Regular cardiac myocyte (primary cell): ENCODE measurements around the gene NPDC1. TPM values are rescaled to one million over a fixed set of nuclear protein-coding genes. Genes with fewer than 3 reads are reported as not detected.

Experiments used
- total RNA-seq: library from RNA; depleted of rRNA; stranded (reverse); fragments of >200 nt; gene quantifications from 2 replicates; pipeline ENCODE4 v1.2.3, GENCODE V29; 2014

NPDC1 gene, protein sequence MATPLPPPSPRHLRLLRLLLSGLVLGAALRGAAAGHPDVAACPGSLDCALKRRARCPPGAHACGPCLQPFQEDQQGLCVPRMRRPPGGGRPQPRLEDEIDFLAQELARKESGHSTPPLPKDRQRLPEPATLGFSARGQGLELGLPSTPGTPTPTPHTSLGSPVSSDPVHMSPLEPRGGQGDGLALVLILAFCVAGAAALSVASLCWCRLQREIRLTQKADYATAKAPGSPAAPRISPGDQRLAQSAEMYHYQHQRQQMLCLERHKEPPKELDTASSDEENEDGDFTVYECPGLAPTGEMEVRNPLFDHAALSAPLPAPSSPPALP
- 14.6 and 20.3 TPM in 2 replicates for total RNA-seq

DNA sequence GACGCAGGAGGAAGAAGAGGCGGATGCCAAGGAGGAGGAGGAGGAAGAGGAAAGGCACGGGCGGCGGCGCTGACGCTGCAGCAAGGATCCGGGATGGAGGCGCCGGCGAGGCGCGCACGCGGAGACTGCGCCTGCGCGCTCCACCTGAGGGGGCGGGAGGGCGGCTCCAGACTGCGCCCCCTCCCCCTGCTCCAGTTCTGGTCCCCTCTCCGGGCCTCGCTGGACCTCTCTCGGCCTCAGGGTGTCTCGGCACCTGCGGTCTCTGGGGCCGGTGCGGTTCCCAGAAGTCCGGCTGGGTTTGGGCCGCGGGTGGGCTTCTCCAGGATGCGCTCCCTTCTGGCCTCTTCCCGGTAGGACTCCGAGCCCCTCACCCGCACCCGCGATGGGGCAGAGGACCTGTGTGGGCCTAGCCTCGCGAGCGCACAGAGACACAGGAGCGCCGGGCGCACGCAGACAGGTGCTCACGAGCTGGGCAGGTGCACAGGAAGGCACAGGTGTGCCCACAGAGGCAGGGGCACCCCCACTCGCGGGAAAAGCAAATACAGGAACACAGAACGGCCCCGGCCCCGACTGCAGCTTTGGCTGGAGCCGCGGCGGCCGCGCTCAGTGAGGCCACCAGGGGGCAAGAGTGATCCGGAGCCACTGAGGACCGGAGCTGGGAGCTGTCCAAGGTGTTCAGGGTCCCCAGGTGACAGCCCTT is at the start of gene NPDC1:
NPDC1 (minus strand) TSS at position 90 of the 700 bp plus-strand sequence. CDS start 188 bp downstream, outside the sequence.

DNA sequence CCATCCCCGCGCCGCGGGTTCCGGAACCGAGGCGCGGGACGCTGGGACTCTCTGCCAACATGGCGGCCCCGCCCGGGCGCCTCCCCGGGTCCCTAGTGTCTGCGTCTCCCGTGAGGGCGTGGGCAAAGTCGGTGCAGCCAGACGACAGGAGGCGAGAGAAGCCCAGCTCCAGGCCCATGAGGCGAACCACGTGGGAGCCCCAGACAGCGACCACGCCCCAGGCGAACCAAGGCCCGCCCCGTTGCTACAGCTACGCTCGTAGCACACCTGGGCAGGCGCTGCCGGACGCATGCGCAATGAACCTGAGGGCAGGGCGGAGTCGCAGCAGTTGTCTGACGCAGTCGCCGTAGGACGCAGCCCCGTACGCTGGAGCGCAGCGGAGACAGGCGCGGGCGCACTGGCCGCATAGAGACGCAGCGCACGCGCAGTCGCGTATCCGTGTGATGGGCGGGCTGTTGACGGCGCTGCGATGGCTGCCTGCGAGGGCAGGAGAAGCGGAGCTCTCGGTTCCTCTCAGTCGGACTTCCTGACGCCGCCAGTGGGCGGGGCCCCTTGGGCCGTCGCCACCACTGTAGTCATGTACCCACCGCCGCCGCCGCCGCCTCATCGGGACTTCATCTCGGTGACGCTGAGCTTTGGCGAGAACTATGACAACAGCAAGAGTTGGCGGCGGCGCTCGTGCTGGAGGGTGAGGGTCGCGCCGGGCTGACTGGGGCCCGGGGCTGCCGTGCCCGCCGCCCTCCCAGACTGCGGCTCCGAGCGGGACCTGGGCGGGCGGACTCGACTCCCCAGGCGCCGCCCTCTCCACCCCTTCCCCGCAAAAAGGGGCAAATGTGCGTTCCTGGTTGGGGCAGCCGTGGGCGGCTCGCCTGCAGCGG is 40.8 kb upstream of the NPDC1 start, which contains the start of gene MAN1B1:
MAN1B1 (plus strand) TSS at position 455 of the 878 bp plus-strand sequence; CDS start at position 470, 15 bp downstream.

DNA sequence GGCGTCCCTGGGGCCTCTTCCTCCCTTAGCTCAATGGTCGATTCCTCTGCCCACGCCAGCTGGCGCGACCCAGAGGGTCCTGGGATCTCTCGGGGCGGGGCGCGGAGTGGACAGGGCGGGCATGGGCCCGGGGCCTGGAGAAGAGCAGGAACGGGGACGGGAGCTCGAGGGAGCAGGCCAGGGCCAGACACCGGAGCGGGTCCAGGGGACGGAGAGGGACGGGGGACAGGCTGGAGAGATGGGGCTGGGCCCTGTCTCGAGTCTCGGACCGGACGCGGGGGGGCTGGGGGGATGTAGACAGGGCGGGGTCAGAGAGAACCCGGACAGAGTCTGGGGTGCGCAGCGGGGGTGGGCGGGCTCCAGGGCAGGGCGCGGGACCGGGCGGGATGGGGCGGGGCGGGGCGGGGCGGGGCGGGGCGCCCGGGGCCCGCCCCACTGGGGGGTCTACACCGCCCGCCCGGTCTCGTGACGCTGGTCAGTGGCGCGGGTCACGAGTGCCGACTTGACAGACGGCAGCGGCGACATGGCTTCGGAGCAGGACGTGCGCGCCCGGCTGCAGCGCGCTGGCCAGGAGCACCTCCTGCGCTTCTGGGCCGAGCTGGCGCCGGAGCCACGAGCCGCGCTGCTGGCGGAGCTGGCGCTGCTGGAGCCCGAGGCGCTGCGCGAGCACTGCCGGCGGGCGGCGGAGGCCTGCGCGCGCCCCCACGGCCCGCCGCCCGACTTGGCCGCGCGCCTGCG is 31.2 kb upstream of the NPDC1 start, which contains the start of gene UAP1L1:
UAP1L1 (plus strand) TSS at position 508 of the 738 bp plus-strand sequence; CDS start at position 524, 16 bp downstream.

DNA sequence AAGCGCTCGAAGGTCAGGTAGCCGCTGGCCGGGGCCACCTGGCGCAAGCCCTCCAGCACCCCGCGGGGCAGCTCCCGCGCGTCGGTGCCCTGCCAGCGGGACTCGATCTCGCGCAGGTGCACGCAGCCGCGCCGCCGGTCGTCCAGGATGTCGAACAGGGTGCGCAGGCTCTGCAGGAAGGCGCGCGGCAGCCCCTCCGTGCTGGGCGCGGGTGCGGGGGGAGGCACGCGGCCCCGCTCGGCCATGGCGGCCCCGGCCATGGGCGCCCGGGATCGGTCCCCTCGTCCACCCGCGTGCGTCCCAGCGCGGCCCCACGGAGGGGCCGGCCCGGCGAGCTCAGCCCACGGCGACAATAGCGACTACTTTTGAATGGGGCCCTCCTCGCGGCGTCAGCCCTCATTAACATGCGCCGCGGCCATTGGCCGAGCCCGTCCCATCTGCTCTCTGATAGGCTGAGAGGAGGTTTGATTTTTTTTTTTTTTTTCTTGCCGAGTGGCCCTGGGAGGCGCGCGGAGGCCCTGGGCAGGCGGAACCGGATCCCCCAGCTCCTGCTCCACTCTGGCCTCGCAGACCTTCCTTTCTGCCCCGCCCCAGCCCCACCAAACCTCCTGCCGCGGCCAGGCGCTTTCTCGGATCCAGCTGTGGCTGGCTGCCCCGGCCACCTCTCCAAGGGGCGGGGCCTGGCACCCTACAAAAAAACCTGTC is 24.4 kb upstream of the NPDC1 start, which contains the start of gene SAPCD2:
SAPCD2 (minus strand) TSS at position 357 of the 705 bp plus-strand sequence; CDS start at position 260, 97 bp downstream.

DNA sequence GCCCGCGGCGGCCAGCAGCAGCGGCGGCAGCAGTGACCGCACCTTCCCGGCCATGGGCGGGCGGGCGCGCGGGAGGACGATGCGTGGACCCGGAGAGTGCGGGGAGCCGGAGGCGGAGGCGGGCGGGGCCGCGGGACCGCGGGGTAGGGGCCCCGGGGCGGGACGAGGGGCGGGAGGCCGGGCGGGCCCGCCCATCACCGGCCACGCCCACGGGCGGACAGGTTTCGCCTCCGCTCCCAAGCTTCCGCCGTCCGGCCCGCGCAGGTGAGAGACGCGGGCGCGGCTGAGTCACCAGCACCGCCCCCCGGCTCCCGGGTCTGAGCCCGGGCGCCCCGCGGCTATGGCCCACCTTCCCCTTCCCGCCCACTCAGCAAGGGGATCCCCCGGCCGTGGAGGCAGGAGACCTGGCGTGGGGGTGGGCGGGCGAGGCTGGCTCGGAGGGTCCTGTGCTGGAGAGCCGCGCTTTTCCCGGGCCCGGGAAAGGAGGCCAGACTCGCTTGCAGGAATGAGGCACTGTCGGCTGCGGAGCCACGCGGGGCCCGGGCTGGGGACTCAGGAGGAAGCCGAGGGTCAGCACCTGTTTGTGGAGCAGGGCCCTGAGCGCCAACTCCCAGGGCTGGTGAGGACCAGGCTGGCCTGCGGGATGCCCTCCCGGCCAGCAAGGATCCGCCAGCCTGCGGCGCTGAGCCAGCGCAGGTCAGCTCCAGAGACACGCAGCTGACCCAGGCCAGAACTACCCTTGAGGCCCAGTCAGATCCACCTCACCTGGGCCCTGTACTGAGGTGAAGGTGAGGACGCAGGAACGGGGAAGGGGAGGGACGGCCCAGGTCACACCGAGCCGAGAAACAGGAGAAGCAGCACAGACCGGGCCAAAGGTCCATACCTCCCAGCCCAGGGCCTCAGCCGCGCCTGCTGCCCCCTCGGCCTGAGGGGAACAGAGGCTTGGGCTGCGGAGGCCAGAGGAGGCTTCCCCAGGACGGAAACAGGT is 8.3 kb upstream of the NPDC1 start, which contains the start of gene ENTPD2:
ENTPD2 (minus strand) TSS at position 118 of the 988 bp plus-strand sequence; CDS start at position 54, 64 bp downstream.

DNA sequence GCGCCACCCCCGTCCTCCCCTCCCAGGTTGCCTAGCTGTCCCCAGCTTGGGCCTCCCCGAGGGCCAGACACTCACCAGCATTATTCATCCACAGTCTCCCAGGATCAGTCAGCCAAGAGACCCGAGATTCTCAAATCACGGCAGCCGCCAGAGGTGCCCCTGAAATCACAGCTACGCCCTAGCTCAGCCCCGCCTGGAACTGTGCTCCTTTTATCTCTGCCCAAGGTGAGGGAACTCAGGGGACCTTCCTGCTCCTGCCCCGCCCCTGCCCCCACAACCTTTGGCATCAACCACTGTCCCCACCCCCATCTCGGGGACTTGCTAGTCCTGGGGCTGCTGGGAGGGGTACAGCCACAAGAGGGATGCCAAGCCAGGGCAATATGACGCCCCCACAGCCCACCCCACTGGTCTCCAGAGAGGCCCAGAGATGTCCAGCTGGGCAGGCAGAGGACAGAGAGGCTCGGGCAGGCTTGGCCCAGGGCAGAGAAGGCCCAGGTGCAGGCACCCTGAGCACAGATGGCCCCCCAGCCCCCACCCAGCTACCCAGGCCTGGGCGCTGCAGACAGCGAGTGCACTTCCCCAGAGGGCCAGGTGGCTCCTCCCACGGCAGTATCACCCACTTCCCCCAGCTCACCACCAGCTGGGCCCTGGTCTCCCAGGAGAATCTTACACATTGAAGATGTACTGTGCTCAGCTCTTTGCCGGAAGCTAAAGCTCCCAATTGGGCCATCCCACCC is 13.9 kb downstream of the NPDC1 start, which contains the start of gene FUT7:
FUT7 (minus strand) TSS at position 185 of the 737 bp plus-strand sequence; CDS start at position 88, 97 bp downstream.

DNA sequence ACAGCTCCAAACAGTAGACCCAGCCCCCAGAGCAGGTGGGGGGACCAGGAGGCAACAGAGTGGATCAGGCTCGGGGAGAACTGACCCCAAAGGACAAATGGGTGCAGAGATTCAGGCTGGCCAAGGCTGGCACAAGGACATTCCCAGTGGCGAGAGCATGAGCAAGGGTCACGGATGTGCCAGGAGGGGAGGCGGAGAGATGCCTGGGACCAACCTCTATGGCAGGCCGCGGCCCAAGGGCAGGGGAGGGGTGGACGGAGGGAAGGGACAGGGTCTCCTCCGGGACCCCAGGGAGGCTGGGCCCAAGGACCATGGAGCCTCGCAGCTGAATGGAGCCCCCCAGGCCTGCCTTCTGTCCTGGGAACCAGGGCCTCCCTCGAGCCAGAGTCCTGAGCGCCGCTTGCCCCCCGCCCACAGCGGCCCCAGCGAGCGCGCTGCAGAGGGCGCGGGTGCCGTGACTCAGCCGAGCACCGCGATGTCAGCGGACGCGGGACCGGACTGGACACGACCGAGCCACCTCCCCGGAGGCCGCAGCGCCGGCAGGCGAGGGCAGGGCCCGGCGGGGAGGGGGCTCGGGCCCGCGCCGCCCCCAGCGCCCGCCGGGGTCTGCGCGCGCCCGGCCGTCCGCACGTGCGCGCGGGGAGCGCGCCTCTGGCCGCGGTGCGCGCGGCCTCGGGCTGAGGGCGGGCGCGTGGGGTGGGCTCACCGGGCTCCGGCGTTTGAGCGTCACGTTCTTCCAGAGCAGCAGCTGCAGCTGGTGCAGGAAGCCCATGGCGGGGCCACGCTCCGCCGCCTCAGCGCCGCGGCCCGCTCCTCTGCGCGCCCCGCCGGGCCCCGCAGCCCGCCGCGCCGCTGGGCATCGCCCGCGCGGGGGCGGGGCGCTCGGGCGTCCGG is 18.4 kb downstream of the NPDC1 start, which contains the start of gene ABCA2:
ABCA2 (minus strand) TSS at position 869 of the 894 bp plus-strand sequence; CDS start at position 772, 97 bp downstream.

DNA sequence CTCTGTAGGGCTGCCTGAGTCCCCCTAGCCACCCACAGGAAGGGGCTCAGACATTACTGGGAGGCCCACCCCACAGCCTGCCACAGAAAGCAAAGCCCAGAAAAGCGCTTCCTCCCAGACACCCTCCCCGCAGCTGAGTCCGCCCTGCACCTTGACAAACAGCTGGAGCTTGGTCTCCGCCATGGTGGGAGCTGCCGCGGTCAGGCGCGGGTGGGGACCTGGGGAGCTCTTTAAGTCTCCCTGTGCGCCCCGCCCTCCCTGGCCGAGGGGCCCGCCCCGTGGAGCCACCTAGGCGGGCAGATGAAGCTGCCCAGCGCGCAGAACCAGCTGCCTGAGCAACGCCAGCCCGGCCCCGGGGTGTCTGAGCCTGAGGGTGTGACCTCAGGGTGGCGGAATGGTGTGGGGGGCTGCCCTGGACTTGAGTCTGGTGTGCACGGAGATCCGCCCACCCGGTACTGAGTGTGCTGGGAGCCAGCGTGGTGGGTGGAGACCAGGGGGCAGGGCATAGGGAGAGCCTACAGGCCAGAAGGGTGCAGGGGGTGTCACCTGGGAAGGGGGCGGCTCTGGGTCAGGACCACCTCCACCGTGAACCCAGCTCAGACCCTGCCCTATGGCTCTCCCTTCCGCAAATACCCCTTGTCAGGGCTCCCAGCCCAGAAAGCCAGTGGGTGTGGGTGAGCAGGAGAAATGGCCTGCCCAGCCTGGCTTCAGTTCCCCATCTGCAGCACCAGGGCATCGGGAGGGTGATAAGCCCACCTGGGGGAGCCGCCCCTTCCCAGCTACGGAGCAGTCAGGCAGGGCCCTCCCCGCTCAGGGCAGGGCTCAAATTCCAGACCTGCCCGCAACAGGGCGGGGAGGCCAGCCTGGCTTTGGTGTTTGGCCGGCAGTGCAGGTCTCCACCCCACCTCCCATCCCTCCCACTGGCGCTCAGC is 49.4 kb downstream of the NPDC1 start, which contains the start of gene CLIC3:
CLIC3 (minus strand) TSS at position 208 of the 932 bp plus-strand sequence; CDS start at position 183, 25 bp downstream.

DNA sequence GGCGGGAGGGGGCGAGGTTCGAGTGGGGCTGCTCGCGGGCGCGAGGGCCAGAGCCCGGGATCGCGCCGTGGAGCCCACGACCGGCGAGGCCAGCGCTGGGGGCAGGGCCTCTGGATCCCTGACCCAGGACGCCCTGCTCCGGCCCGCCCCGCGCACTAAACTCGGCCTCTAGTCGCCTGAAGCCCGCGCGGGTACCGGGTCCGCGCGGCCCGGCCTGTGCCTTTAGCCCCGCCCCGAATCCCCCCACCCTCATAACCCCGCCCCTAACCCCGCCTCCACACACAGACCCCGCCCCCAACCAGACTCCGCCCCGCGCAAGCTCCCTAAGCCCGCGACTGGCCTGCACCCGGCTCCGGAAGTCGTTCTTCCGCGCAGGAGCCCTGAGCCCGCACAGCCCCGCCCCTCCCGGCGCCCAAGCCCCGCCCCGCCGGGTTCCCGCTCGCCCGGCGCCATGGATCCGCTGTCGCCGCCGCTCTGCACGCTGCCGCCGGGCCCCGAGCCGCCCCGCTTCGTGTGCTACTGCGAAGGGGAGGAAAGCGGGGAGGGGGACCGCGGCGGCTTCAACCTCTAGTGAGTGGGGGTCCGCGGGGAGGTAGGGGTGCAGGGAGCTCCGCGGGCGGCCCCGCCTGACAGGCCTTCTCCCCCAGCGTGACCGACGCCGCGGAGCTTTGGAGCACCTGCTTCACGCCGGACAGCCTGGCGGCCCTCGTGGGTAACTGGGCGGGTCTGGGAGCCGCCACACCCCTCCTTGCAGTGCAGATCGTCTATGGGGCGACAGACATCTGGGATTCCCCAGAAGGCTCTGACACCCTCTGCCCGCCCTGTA is 53.8 kb downstream of the NPDC1 start, which contains the start of gene PAXX:
PAXX (plus strand) TSS at position 430 of the 826 bp plus-strand sequence; CDS start at position 452, 22 bp downstream.

Other genes starting within 250 kb of the NPDC1 start
- under 0.01 and 0.28 TPM in 2 replicates for gene CCDC183, start 249.8 kb downstream of the NPDC1 start, total RNA-seq
- gene RABL6, start 238.2 kb downstream of the NPDC1 start, total RNA-seq: 41.4 and 79.9 TPM in 2 replicates
- 1.5 and 6.8 TPM in 2 replicates for gene AJM1, start 203.7 kb downstream of the NPDC1 start, total RNA-seq
- 96.0 and 110 TPM in 2 replicates for gene PHPT1, start 196.8 kb downstream of the NPDC1 start, total RNA-seq
- 3.3 and 9.6 TPM in 2 replicates for gene MAMDC4, start 193.8 kb downstream of the NPDC1 start, total RNA-seq
- gene EDF1, start 179.9 kb downstream of the NPDC1 start, total RNA-seq: 297 and 393 TPM in 2 replicates
- gene TRAF2, start 159.7 kb downstream of the NPDC1 start, total RNA-seq: 9.0 and 28.9 TPM in 2 replicates
- gene FBXW5, start 101.4 kb downstream of the NPDC1 start, total RNA-seq: 161 and 176 TPM in 2 replicates
- gene C8G, start 100.9 kb downstream of the NPDC1 start, total RNA-seq: 0.19 TPM in 1 of 2 replicates, not detected in the other
- not detected in 2 replicates for gene LCN12, start 93.9 kb downstream of the NPDC1 start, total RNA-seq
- 1.7 TPM in 1 of 2 replicates, not detected in the other for gene PTGDS, start 68.7 kb downstream of the NPDC1 start, total RNA-seq
- gene LCNL1, start 63.2 kb downstream of the NPDC1 start, total RNA-seq: 0.85 TPM in 1 of 2 replicates, not detected in the other
- gene PAXX, start 53.8 kb downstream of the NPDC1 start, total RNA-seq: 14.9 and 23.6 TPM in 2 replicates
- gene CLIC3, start 49.6 kb downstream of the NPDC1 start, total RNA-seq: 0.56 and 1.7 TPM in 2 replicates
- 10.4 and 20.3 TPM in 2 replicates for gene ABCA2, start 17.9 kb downstream of the NPDC1 start, total RNA-seq
- gene FUT7, start 14.1 kb downstream of the NPDC1 start, total RNA-seq: not detected in 2 replicates
- not detected in 2 replicates for gene ENTPD2, start 7.9 kb upstream of the NPDC1 start, total RNA-seq
- gene SAPCD2, start 24.4 kb upstream of the NPDC1 start, total RNA-seq: 0.85 and 10.4 TPM in 2 replicates
- gene UAP1L1, start 31.3 kb upstream of the NPDC1 start, total RNA-seq: 5.9 and 16.1 TPM in 2 replicates
- 67.3 and 120 TPM in 2 replicates for gene MAN1B1, start 40.8 kb upstream of the NPDC1 start, total RNA-seq
- 33.9 and 69.9 TPM in 2 replicates for gene DPP7, start 68.6 kb upstream of the NPDC1 start, total RNA-seq
- under 0.01 and 0.19 TPM in 2 replicates for gene GRIN1, start 93.0 kb upstream of the NPDC1 start, total RNA-seq
- gene LRRC26, start 123.9 kb upstream of the NPDC1 start, total RNA-seq: not detected in 2 replicates
- gene TMEM210, start 125.9 kb upstream of the NPDC1 start, total RNA-seq: not detected in 2 replicates
- 16.9 and 21.5 TPM in 2 replicates for gene ANAPC2, start 142.4 kb upstream of the NPDC1 start, total RNA-seq
- gene SSNA1, start 142.5 kb upstream of the NPDC1 start, total RNA-seq: 43.1 and 109 TPM in 2 replicates
- gene TPRN, start 154.6 kb upstream of the NPDC1 start, total RNA-seq: 4.2 and 7.7 TPM in 2 replicates
- 36.9 and 42.9 TPM in 2 replicates for gene TMEM203, start 159.5 kb upstream of the NPDC1 start, total RNA-seq
- 2.8 and 5.9 TPM in 2 replicates for gene NDOR1, start 159.5 kb upstream of the NPDC1 start, total RNA-seq
- 0.19 and 0.28 TPM in 2 replicates for gene RNF208, start 176.1 kb upstream of the NPDC1 start, total RNA-seq
- gene CYSRT1, start 179.0 kb upstream of the NPDC1 start, total RNA-seq: under 0.01 and 0.19 TPM in 2 replicates
- not detected in 2 replicates for gene RNF224, start 181.3 kb upstream of the NPDC1 start, total RNA-seq
- not detected in 2 replicates for gene SLC34A3, start 184.7 kb upstream of the NPDC1 start, total RNA-seq
- gene TUBB4B, start 195.1 kb upstream of the NPDC1 start, total RNA-seq: 99.2 and 1,104 TPM in 2 replicates
- gene STPG3, start 205.1 kb upstream of the NPDC1 start, total RNA-seq: not detected in 2 replicates
- gene NELFB, start 209.2 kb upstream of the NPDC1 start, total RNA-seq: 45.1 and 65.0 TPM in 2 replicates
- 13.8 and 31.1 TPM in 2 replicates for gene TOR4A, start 231.5 kb upstream of the NPDC1 start, total RNA-seq